PC-3 (cell line): ENCODE data around the gene TNXB. TPM values are rescaled to one million over a fixed set of nuclear protein-coding genes. Genes with fewer than 3 reads are reported as not detected.

Experiments
- ATAC-seq: fragments of 200-7000 bp; cut with Tn5 transposase; 2 replicates; pipeline ENCODE4 v1.9.1; 2020; ENCODE audit warnings: mild to moderate bottlenecking, moderate library complexity
- BruUV-seq: library from RNA; stranded (reverse); fragments of 400-500 nt; replicated peaks from 2 replicates; lab custom pipeline; 2021; lab: Mats Ljungman, UMichigan
- CTCF ChIA-PET: fragments of 300-600 bp; sonication (Branson Sonifier 250); formaldehyde crosslinking; loops from one replicate; lab custom pipeline; 2022; ENCODE audit warnings: antibody characterized with exemption; lab: Charles Lee
- POLR2A ChIA-PET: fragments of 300-600 bp; sonication (Branson Sonifier 250); formaldehyde crosslinking; loops from one replicate; lab custom pipeline; 2022; ENCODE audit warnings: antibody characterized with exemption; ENCODE audit not compliant: unreplicated experiment; lab: Charles Lee
- DNase-seq: peaks from one replicate; pipeline ENCODE4 v3.0.0-alpha.2; 2015
- H2AFZ ChIP-seq: fragments of 300-600 bp; sonication (generic); 2 replicates; pipeline ENCODE4 v1.6.0; 2016; ENCODE audit warnings: antibody characterized with exemption, low read length
- H3F3A ChIP-seq: fragments of 300-600 bp; sonication (generic); one replicate; pipeline ENCODE4 v1.6.0; 2017; ENCODE audit warnings: antibody characterized with exemption, low read length, control low read depth, mild to moderate bottlenecking; ENCODE audit not compliant: unreplicated experiment
- H3K27ac ChIP-seq: fragments of 300-600 bp; sonication (generic); 2 replicates; pipeline ENCODE4 v1.5.1; 2016; ENCODE audit warnings: mild to moderate bottlenecking, low read length
- H3K27me3 ChIP-seq: fragments of 300-600 bp; sonication (generic); 2 replicates; pipeline ENCODE4 v1.6.1; 2016; ENCODE audit warnings: low read length, mixed read lengths
- H3K36me3 ChIP-seq: fragments of 300-600 bp; sonication (generic); 2 replicates; pipeline ENCODE4 v1.6.1; 2016; ENCODE audit warnings: low read depth, mixed run types, low read length, mixed read lengths
- H3K4me1 ChIP-seq: fragments of 300-600 bp; sonication (generic); 2 replicates; pipeline ENCODE4 v1.5.1; 2016; ENCODE audit warnings: low read length; ENCODE audit not compliant: insufficient read depth
- H3K4me2 ChIP-seq: fragments of 300-600 bp; sonication (generic); 2 replicates; pipeline ENCODE4 v1.6.0; 2016; ENCODE audit warnings: low read length
- H3K4me3 ChIP-seq: fragments of 300-600 bp; sonication (generic); 2 replicates; pipeline ENCODE4 v1.5.1; 2016; ENCODE audit warnings: mild to moderate bottlenecking, low read length, mixed read lengths
- H3K79me2 ChIP-seq: fragments of 300-600 bp; sonication (generic); 2 replicates; pipeline ENCODE4 v1.6.1; 2017; ENCODE audit warnings: low read length, mixed read lengths
- H3K9ac ChIP-seq: fragments of 300-600 bp; sonication (generic); 2 replicates; pipeline ENCODE4 v1.6.0; 2016; ENCODE audit warnings: mild to moderate bottlenecking, low read length
- H3K9me2 ChIP-seq: fragments of 300-600 bp; sonication (generic); replicated peaks from 2 replicates; pipeline ENCODE4 v1.6.1; 2016; ENCODE audit warnings: mixed run types, low read length, mixed read lengths
- H3K9me3 ChIP-seq: fragments of 300-600 bp; sonication (generic); 2 replicates; pipeline ENCODE4 v1.6.1; 2016; ENCODE audit warnings: low read length, mixed read lengths
- H4K20me1 ChIP-seq: fragments of 300-600 bp; sonication (generic); 2 replicates; pipeline ENCODE4 v1.6.1; 2016; ENCODE audit warnings: low read length, mixed read lengths
- CTCF ChIP-seq: fragments of 300-600 bp; sonication (generic); conservative IDR thresholded peaks from 2 replicates; pipeline ENCODE4 v1.5.1; 2017; ENCODE audit warnings: antibody characterized with exemption, low read depth, mild to moderate bottlenecking, low read length
- EZH2 ChIP-seq: fragments of 300-600 bp; sonication (generic); IDR thresholded peaks from one replicate; pipeline ENCODE4 v1.6.1; 2017; ENCODE audit warnings: antibody characterized with exemption, mild to moderate bottlenecking, low read length; ENCODE audit not compliant: unreplicated experiment
- EZH2phosphoT487 ChIP-seq: fragments of 300-600 bp; sonication (generic); IDR thresholded peaks from 2 replicates; pipeline ENCODE4 v1.6.1; 2018; ENCODE audit warnings: mild to moderate bottlenecking, antibody characterized with exemption, low read length, borderline replicate concordance
- intact Hi-C: fragments of 100-400 bp; cut with micrococcal nuclease; formaldehyde crosslinking; loops from 2 replicates; pipeline ENCODE4 v1.9.0; 2023
- total RNA-seq: library from RNA; depleted of rRNA; stranded (reverse); fragments of >200 nt; gene quantifications from 2 replicates; pipeline ENCODE4 v1.2.3, GENCODE V29; 2014

Gene TNXB
- total RNA-seq, 1 experiment from 2014 or later = 2.9 TPM

GRCh38 chr6:32113386-32114352 is 4.5 kb upstream of the TNXB start:
- peak overlapping the region; percentile 88 for H3K27ac ChIP-seq
- H3K79me2 ChIP-seq = no peaks in the 10 kb centered on the region
- peak overlapping the region; percentile 87 for H3K9ac ChIP-seq
- H3K36me3 ChIP-seq = peaks cover 17% of the 10 kb centered on the region; the same call in 1 of the 2 replicates
- H3F3A ChIP-seq = no peaks in the 10 kb centered on the region
- no peak overlapping the region for H2AFZ ChIP-seq
- no peaks in the 10 kb centered on the region for H4K20me1 ChIP-seq
- DNase-seq = peak; percentile 85
- H3K4me3 ChIP-seq = no peak overlapping the region
- H3K9me3 ChIP-seq = no peaks in the 10 kb centered on the region
- TF ChIP-seq EZH2phosphoT487 (no peak), CTCF (peak; percentile 54)
- BruUV-seq = no TSS peak
- ChIA-PET CTCF (interaction anchor here (0.5 to 1.6 kb wide), 5 partner anchors 14 to 193 kb away, joined by 3 to 9 read pairs (median 4); partner anchors contain the start of gene ATF6B), POLR2A (interaction anchor here (0.5 to 1.2 kb wide), 7 partner anchors 15 to 858 kb away, joined by 3 to 24 read pairs (median 3); partner anchors contain the start of genes ATF6B, HSPA1A and HSPA1L)
- H3K4me1 ChIP-seq = peaks cover 33% of the 10 kb centered on the region
- H3K4me2 ChIP-seq = peak overlapping the region; percentile 72; the same call in 1 of the 2 replicates
- intact Hi-C loops = loop anchor here (1.0 to 10.0 kb wide), 3 partner anchors 15 to 209 kb away; partner anchors contain the start of genes ATF6B and ZBTB12
- H3K9me2 ChIP-seq = no peaks in the 10 kb centered on the region
- peak; percentile 69 for ATAC-seq
- no peaks in the 10 kb centered on the region for H3K27me3 ChIP-seq

GRCh38 chr6:32112431-32112980 is 3.4 kb upstream of the TNXB start:
- Histone ChIP-seq H3K36me3 (peaks cover 12% of the 10 kb centered on the region; the same call in 1 of the 2 replicates), H2AFZ (no peak overlapping the region), H3K9me3 (no peaks in the 10 kb centered on the region), H3K79me2 (no peaks in the 10 kb centered on the region), H3K27me3 (no peaks in the 10 kb centered on the region), H4K20me1 (no peaks in the 10 kb centered on the region), H3K9ac (no peak overlapping the region), H3K4me2 (no peak overlapping the region), H3F3A (no peaks in the 10 kb centered on the region), H3K4me3 (no peak overlapping the region), H3K27ac (no peak overlapping the region), H3K4me1 (peaks cover 45% of the 10 kb centered on the region), H3K9me2 (no peaks in the 10 kb centered on the region)
- CTCF ChIA-PET = no interaction called here
- TF ChIP-seq EZH2phosphoT487 = no peak
- no peak for TF ChIP-seq CTCF
- TF ChIP-seq EZH2 = no peak
- no peak for DNase-seq
- intact Hi-C loops = loop anchor here (10.0 kb wide), 1 partner anchor 208 kb away; the partner anchor contains the start of gene ZBTB12
- no TSS peak for BruUV-seq
- no peak for ATAC-seq
- POLR2A ChIA-PET = no interaction called here
